GM18511 (cell line): Measurements from ENCODE around the gene BLOC1S6.

Source experiments
- ATAC-seq: cut with Tn5 transposase; IDR thresholded peaks from one replicate; pipeline ENCODE4 v1.9.1; 2021; ENCODE audit warnings: mild to moderate bottlenecking, moderate library complexity; ENCODE audit not compliant: unreplicated experiment

Gene BLOC1S6

DNA sequence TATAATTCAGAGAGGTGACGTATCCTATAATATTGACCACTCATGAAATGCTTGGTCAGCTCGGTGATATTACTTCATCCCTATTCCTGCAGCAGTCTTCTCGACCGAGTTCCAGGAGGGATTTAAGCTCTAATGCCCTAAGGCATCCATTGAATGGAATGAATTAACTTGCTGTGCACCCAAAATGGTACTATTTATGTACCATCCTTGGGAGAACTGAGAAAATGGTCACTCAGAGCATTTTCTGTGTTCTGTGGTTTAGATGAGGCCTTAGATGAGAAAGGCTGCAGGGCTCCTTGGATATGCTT, 638 bp downstream of the BLOC1S6 start:
- no peak for ATAC-seq

DNA sequence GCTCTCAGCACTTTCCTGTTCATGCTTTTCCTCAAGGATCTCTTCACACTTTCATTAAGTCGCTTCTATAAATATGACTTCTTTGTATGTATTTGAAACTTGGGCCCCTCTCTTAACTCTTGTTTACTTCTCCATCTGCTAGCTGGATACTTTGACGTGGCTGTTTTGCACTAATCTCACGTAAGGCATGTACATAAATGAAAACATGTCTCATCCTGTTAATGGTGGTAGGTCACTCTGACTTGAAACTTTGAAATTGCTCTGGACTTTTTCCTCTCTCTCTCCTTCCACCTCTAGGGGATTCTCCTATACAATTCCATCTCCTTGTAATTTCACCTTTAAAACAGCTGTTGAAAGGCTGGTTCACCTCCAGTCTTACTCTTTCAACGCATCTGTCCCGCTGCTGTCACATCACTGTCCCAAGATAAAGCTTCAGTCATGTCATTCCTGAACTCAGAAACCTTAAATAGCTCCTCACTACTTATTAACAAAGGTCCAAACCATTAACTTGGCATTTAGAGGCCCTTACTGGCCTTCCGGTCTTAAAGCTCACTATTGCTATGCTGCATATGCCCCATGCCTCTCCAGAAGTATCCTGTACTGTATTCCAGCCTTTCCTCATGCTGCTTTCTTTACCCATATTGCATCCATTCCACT, 1.2 kb downstream of the BLOC1S6 start:
- no peak for ATAC-seq

GRCh38 chr15:45589256-45589655, 2.1 kb downstream of the BLOC1S6 start:
- ATAC-seq = no peak

DNA sequence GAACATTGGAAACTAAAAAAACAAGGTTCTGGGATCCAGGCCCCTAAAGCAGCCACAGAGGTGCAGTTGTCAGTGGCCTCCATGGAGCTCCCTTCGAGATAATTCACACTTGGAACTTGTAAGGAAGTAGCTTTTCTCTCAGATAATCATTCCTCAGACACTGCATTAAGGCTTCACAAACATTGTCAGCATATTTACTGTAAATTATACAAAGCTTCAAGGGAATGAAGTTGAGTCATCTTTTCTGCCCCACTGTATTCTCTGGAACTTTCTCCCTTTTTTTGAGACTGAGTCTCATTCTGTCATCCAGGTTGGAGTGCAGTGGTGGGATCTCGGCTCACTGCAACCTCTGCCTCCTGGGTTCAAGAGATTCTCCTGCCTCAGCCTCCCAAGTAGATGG, 7.1 kb downstream of the BLOC1S6 start:
- no peak for ATAC-seq

DNA sequence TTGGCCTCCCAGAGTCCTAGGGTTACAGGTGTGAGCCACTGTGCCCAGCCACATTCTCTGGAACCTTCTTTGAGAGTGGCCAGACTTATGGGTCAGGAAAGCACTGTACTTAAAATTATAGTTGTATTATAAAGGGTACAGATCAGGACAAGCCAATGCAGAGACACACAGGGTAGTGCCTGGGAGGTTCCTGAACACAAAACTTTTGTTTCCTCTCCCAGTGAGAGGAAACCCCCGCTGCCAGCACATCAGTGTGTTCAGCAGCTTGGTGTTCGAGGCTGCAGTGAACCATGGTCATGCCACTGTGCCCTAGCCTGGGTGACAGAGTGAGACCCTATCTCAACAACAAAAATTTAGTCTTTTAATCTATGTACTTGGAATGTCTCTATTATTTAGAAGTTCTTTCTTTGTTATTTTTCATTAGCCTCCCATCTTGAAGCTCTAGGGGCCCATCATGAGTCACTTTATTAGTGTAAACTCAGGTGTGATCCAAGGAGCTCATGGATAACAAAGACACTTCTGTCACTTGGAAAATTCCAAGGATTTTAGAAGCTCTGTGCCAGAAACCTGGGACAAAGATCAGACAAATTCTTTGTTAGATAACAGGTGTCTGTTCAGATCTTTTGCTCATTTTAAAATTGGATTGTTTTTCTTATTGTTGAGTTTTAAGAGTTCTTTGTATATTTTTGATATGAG, 7.8 kb downstream of the BLOC1S6 start:
- ATAC-seq = no peak

- no peak for ATAC-seq
These were observed 16.7 kb downstream of the BLOC1S6 start for GRCh38 chr15:45603881-45604280.

- ATAC-seq = no peak
These were observed 17.1 kb downstream of the BLOC1S6 start for GRCh38 chr15:45604326-45604725.

DNA sequence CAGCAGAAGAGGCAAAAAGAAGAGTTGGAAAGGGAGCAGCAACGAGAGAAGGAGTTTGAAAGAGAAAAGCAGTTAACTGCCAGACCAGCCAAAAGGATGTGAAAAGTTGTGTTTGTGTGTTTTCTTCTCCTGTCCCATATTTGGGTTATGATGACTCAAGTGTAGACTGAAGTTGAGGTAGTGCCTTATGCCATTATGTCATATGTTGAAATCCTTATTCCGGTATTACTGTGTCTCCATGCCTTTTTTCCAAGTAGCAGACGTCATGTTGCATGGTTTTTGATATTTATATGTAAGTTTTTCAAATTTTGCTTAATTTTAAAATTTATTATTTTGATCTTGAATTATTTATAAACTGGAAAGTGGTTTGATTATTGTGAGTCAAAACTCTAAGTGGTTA, 19.2 kb downstream of the BLOC1S6 start:
- ATAC-seq = no peak

- ATAC-seq = no peak
These were observed 19.7 kb downstream of the BLOC1S6 start for GRCh38 chr15:45606841-45607240.

DNA sequence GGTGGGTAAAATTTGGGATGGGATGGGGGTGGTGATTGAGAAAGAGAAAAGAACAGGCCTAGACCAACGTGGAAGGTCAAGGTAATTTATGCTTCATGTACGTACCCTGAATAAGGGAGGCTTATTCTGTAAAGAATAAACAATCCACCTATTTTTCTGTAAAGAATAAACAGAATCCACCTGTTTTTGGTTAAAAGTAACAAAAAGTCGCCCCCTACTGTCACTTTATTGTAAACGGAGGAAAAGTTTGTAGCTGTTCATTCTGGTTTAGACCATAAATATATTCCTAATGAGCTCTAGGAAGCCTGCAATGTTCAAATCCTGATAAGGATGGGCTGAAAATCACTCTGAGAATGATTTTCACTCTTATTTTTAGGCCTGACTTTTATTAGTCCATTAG, 24.1 kb downstream of the BLOC1S6 start:
- ATAC-seq = no peak

DNA sequence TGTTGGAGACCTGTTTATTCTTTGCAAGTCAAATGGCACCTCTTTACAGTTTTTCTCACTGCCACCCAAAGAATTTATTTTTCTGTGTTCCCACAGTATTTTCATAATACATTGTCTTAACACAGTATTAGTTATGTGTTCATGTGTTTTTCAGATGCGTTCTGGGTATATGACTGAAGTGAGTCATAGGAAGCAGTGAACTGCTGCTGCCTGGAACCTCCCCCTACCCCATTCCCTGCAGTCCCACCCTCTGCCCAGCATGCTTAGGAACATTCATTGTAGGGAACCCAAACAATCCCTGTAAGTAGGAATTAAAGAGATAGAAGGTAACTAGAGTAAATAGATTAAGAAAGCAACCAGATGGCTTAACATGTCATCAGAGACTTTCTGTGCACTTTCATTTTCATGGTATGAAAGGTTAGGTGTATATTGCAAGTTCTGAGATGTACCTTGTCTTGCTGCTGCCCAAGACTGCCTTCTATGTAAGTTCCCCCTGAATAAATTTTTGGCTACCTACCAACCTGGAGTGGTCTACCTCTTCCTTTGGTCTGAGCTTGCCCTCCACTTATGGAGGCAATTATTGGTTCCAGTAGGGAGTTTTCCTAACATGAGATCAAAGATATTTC, 25.7 kb downstream of the BLOC1S6 start:
- ATAC-seq = no peak

DNA sequence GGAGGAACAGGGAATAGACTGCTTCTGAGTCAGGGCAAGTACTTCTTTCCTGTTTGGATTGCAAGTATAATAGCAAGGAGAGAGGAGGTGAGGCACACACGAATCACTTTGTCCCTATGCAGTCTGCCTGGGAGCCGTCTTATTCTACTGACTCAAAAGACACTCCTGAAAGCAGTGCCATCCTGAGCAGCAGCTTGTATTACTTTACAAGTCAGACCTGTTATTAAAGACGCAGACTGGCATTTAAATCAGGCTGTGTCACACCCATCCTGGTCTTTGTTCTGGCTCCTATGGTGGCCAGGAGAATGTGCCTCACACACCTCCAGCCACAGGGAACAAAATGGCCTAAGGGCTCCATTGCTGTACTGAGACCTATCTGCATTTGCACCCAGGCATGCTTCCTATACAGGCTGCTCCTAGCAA, 29.7 kb downstream of the BLOC1S6 start:
- ATAC-seq = no peak

DNA sequence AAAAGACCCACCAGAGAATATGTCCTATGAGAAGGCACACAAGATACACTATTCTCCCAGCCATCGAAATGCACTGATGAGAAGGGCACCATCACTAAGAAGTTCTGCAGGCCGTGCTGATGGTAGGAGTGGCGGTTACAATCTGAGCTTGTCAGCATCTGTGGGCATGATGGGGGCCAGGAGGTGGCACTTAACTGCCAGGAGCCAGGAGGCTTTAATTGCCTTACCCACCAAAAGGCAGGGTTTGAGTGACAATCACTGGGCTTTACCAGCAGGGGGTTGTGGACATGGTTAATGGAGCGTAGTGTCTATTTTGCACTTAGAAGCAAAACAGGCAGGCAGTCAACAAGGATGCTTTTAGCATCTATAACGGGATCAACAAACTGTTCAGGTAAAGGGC, 31.6 kb downstream of the BLOC1S6 start:
- ATAC-seq = no peak

DNA sequence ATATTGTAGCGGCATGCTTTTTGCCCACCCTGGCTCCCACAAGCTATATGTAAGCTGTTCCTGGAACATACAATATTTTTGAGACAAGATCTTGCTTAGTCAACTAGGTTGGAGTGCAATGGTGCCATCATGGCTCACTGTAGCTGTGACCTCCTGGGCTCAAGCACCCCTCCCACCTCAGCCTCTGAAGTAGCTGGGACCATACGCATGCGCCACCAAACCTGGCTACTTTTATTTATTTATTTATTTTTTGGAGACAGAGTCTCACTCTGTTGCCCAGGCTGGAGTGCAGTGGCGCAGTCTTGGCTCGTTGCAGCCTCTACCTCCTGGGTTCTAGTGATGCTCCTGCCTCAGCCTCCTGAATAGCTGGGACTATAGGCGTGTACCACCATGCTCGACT, 41.0 kb downstream of the BLOC1S6 start:
- ATAC-seq = no peak

- ATAC-seq = no peak
These were observed 43.9 kb downstream of the BLOC1S6 start for GRCh38 chr15:45630917-45631691.

DNA sequence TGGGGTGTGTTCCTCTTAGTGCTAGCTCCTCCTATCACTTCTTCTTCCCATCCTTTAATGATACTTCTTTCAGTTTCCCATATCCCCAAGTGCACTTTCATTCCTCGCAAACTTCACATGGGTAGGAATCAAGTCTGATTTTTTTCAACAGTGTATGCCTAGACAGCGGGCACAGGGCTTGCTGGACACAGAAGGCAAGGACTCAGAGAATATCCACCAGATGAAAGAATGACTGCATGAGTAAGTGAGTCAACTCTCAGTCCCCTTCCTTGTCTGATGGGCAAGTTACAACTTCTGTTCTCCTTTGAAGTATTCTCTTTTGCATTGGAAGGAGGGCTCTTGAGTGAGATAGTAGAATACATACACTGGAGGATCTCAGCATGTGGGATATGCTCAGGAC, 44.6 kb downstream of the BLOC1S6 start:
- ATAC-seq = no peak

GRCh38 chr15:45634432-45635190, 47.4 kb downstream of the BLOC1S6 start, which contains the start of gene SQOR:
Gene SQOR, plus strand, starts transcription at chr15:45635029. Its CDS starts 23,895 bp downstream, at chr15:45658924.
- ATAC-seq = peak; percentile 74

- ATAC-seq = peak; percentile 63
These were observed 48.0 kb downstream of the BLOC1S6 start for GRCh38 chr15:45635191-45635638.

- peak; percentile 0 for ATAC-seq
These were observed 48.6 kb downstream of the BLOC1S6 start for GRCh38 chr15:45635763-45636292.

DNA sequence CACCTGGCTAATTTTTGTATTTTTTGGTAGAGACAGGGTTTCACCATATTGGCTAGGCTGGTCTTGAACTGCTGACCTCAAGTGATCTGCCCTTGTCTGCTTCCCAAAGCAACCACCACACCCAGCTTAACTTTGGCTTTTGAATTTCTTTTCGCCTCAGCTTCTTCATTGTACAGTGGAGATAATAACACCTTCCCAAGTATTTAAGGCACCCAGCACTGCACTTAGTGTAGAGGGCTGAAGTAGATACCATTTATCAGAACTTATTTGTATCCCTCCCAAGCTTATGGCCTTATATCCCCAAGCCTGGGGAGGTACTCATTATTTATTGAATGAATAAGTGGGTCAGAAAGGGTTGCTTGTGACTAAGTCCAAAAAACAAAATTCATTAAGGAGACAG, 50.0 kb downstream of the BLOC1S6 start:
- no peak for ATAC-seq
